Mesenchymal stem cell (in vitro differentiated cells and primary cell): ENCODE data around the gene CPD.
A peak's percentile ranks its signal among the peaks of the same experiment; 100 is the strongest.
"Not testable (repeated sequence)": the region's sequence is repeated elsewhere in the genome, so short reads cannot be mapped to it uniquely, and the experiment has no call there.

Experiments used
- DNase-seq: peaks from one replicate; pipeline ENCODE4 v3.0.0-alpha.2; 2013
- H2AFZ ChIP-seq: one replicate; pipeline ENCODE4 v1.6.1; 2013; ENCODE audit warnings: low read depth, mild to moderate bottlenecking, control low read depth, inconsistent platforms, low read length, moderate library complexity
- H2AK5ac ChIP-seq: 2 replicates; pipeline ENCODE4 v1.6.1; 2013; ENCODE audit warnings: low read length, moderate library complexity, mild to moderate bottlenecking, inconsistent platforms; ENCODE audit not compliant: severe bottlenecking
- H2BK120ac ChIP-seq: one replicate; pipeline ENCODE4 v1.6.1; 2013; ENCODE audit warnings: low read depth, mild to moderate bottlenecking, inconsistent platforms, low read length, moderate library complexity
- H2BK12ac ChIP-seq, 2 experiments: one replicate each; pipeline ENCODE4 v1.6.1; 2013; ENCODE audit warnings: inconsistent platforms in 2 of 2, low read length in 2 of 2, mild to moderate bottlenecking in 2 of 2, moderate library complexity in 2 of 2, control low read depth in 1 of 2
- H2BK15ac ChIP-seq: one replicate; pipeline ENCODE4 v1.6.1; 2013; ENCODE audit warnings: mild to moderate bottlenecking, low read depth, inconsistent platforms; ENCODE audit not compliant: poor library complexity, severe bottlenecking
- H2BK5ac ChIP-seq: 2 replicates; pipeline ENCODE4 v1.6.1; 2013; ENCODE audit warnings: low read depth, mild to moderate bottlenecking, low read length, control low read depth, inconsistent platforms; ENCODE audit not compliant: poor library complexity, severe bottlenecking
- H3K14ac ChIP-seq, 2 experiments: one replicate each; pipeline ENCODE4 v1.6.1; 2013; ENCODE audit warnings: inconsistent platforms in 2 of 2, low read length in 2 of 2, control low read depth in 1 of 2, mild to moderate bottlenecking in 1 of 2, moderate library complexity in 1 of 2
- H3K18ac ChIP-seq, 2 experiments: one replicate each; pipeline ENCODE4 v1.6.1; 2013; ENCODE audit warnings: inconsistent platforms in 2 of 2, low read length in 2 of 2, control low read depth in 1 of 2, low read depth in 1 of 2, mild to moderate bottlenecking in 1 of 2
- H3K23ac ChIP-seq, 2 experiments: one replicate each; pipeline ENCODE4 v1.6.1; 2013; ENCODE audit warnings: inconsistent platforms in 2 of 2, low read length in 2 of 2, mild to moderate bottlenecking in 2 of 2, moderate library complexity in 2 of 2, control low read depth in 1 of 2
- H3K27ac ChIP-seq: 2 replicates; pipeline ENCODE4 v1.5.1; 2013; ENCODE audit warnings: mild to moderate bottlenecking, moderate library complexity, low read length, control low read depth, inconsistent platforms; ENCODE audit not compliant: poor library complexity, severe bottlenecking
- H3K27me3 ChIP-seq, 2 experiments: 2 replicates each; pipeline versions ENCODE4 v1.6.1 to v1.7.0; 2013; ENCODE audit warnings: low read length in 2 of 2, mild to moderate bottlenecking in 2 of 2, moderate library complexity in 2 of 2, control low read depth in 1 of 2, inconsistent platforms in 1 of 2; ENCODE audit not compliant: control insufficient read depth in 1 of 2, insufficient read depth in 1 of 2
- H3K36me3 ChIP-seq, 2 experiments: 2 replicates each; pipeline versions ENCODE4 v1.6.1 to v1.7.0; 2013; ENCODE audit warnings: low read length in 2 of 2, control low read depth in 1 of 2, inconsistent platforms in 1 of 2, low read depth in 1 of 2, mild to moderate bottlenecking in 1 of 2; ENCODE audit not compliant: insufficient read depth in 2 of 2, control insufficient read depth in 1 of 2
- H3K4ac ChIP-seq, 2 experiments: one replicate each; pipeline ENCODE4 v1.6.1; 2013; ENCODE audit warnings: inconsistent platforms in 2 of 2, low read length in 2 of 2, mild to moderate bottlenecking in 2 of 2, moderate library complexity in 2 of 2, control low read depth in 1 of 2, low read depth in 1 of 2
- H3K4me1 ChIP-seq: 2 replicates; pipeline ENCODE4 v1.6.1; 2013; ENCODE audit warnings: low read depth, low read length, control low read depth; ENCODE audit not compliant: control insufficient read depth, insufficient read depth
- H3K4me2 ChIP-seq: 2 replicates; pipeline ENCODE4 v1.6.1; 2013; ENCODE audit warnings: low read length, mild to moderate bottlenecking, inconsistent platforms; ENCODE audit not compliant: poor library complexity, severe bottlenecking
- H3K4me3 ChIP-seq, 2 experiments: 2 replicates each; pipeline versions ENCODE4 v1.5.1 to v1.7.0; 2013; ENCODE audit warnings: low read length in 2 of 2, mild to moderate bottlenecking in 2 of 2, control low read depth in 1 of 2, low read depth in 1 of 2; ENCODE audit not compliant: insufficient read depth in 1 of 2
- H3K79me1 ChIP-seq: replicated peaks from 2 replicates; pipeline ENCODE4 v1.6.1; 2013; ENCODE audit warnings: mild to moderate bottlenecking, control low read depth, low read length, inconsistent platforms; ENCODE audit not compliant: poor library complexity, severe bottlenecking
- H3K9ac ChIP-seq: 2 replicates; pipeline ENCODE4 v1.7.0; 2013; ENCODE audit warnings: mild to moderate bottlenecking, low read length, moderate library complexity
- H3K9me3 ChIP-seq: 2 replicates; pipeline ENCODE4 v1.7.0; 2013; ENCODE audit warnings: mild to moderate bottlenecking, low read length; ENCODE audit not compliant: control insufficient read depth
- H4K8ac ChIP-seq: one replicate; pipeline ENCODE4 v1.6.1; 2013; ENCODE audit warnings: inconsistent platforms, mild to moderate bottlenecking, low read length, moderate library complexity
- H4K91ac ChIP-seq: one replicate; pipeline ENCODE4 v1.6.1; 2013; ENCODE audit warnings: mild to moderate bottlenecking, low read length, inconsistent platforms
- WGBS: methylation state at CpG from one replicate; pipeline ENCODE4 v1.1.7; 2013; ENCODE audit warnings: mixed read lengths; 5-methylcytosine and 5-hydroxymethylcytosine counted together

The CPD gene

DNA sequence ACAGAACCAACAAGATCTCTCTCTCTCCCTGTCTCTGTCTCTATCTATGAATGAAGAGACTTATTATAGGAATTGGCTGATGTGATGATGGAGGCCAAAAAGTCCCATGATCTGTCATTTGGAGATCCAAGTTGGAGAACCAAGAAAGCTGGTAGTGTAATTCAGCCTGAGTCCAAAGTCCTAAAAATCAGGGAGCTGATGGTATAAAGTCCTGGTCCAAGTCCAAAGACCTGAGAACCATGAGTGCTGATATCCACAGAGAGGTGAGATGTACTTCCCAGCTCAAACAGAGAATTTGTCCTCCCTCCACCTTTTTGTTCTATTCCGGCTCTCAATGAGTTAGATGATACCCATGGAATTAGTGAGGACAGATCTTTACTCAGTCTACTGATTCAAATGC lies 29.5 kb upstream of the CPD start:
- H2AFZ ChIP-seq: no peak overlapping the region
- H3K36me3 ChIP-seq: no peaks in the 10 kb centered on the region
- H2BK15ac ChIP-seq: no peak overlapping the region
- no peak overlapping the region for H3K27ac ChIP-seq
- peaks cover 7% of the 10 kb centered on the region for H3K4me1 ChIP-seq
- H4K91ac ChIP-seq: no peak overlapping the region
- H2BK120ac ChIP-seq: no peak overlapping the region
- no peak overlapping the region for H2AK5ac ChIP-seq
- no peak overlapping the region for H3K4ac ChIP-seq
- no peak overlapping the region for H2BK5ac ChIP-seq
- H3K4me3 ChIP-seq: no peak overlapping the region
- H3K14ac ChIP-seq: no peak overlapping the region
- H2BK12ac ChIP-seq: no peak overlapping the region
- no peak overlapping the region for H3K23ac ChIP-seq
- peaks cover 2% of the 10 kb centered on the region for H3K9me3 ChIP-seq
- DNase-seq: no peak
- no peak overlapping the region for H3K9ac ChIP-seq
- H3K18ac ChIP-seq: no peak overlapping the region
- no peaks in the 10 kb centered on the region for H3K27me3 ChIP-seq
- H3K4me2 ChIP-seq: no peak overlapping the region
- no peaks in the 10 kb centered on the region for H3K79me1 ChIP-seq
- WGBS: 92% methylated on average over 1 of the region's 1 CpG
- no peak overlapping the region for H4K8ac ChIP-seq

DNA sequence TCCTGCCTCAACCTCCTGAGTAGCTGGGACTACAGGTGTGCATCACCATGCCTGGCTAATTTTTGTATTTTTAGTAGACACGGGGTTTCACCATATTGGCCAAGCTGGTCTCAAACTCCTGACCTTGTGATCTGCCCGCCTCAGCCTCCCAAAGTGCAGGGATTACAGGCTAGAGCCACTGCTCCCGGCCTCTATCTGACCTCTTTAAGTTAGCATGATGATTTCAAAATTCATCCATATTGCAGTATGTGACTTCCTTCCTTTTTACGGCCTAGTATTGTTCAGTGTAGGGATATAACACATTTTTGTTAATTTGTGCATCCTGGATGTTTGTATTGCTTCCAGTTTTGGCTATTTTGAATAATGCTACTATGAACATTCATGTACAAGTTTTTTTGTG lies 27.5 kb upstream of the CPD start:
- not testable (repeated sequence) for H3K4me1 ChIP-seq, H3K4ac ChIP-seq, H3K79me1 ChIP-seq, H3K18ac ChIP-seq, H4K8ac ChIP-seq, H3K14ac ChIP-seq, H3K36me3 ChIP-seq, H2BK12ac ChIP-seq, H3K9me3 ChIP-seq, H2AK5ac ChIP-seq, H3K4me3 ChIP-seq, H2BK5ac ChIP-seq, H3K9ac ChIP-seq, H2BK120ac ChIP-seq, H3K23ac ChIP-seq, H3K4me2 ChIP-seq, DNase-seq, H3K27ac ChIP-seq, H3K27me3 ChIP-seq, H2AFZ ChIP-seq, H4K91ac ChIP-seq, H2BK15ac ChIP-seq
- 95% methylated on average over 4 of the region's 4 CpGs for WGBS

GRCh38 chr17:30351735-30352134 lies 27.0 kb upstream of the CPD start:
- Histone ChIP-seq H3K27me3 (no peaks in the 10 kb centered on the region), H3K4me3 (no peak overlapping the region), H3K14ac (no peak overlapping the region), H3K79me1 (no peaks in the 10 kb centered on the region), H3K27ac (no peak overlapping the region), H3K23ac (no peak overlapping the region), H2BK120ac (no peak overlapping the region), H4K8ac (no peak overlapping the region), H3K4ac (no peak overlapping the region), H3K9me3 (peaks cover 2% of the 10 kb centered on the region), H2AK5ac (no peak overlapping the region), H4K91ac (no peak overlapping the region), H3K4me2 (no peak overlapping the region), H3K4me1 (peaks cover 3% of the 10 kb centered on the region), H2AFZ (no peak overlapping the region), H2BK5ac (no peak overlapping the region), H2BK12ac (no peak overlapping the region), H2BK15ac (no peak overlapping the region), H3K9ac (no peak overlapping the region), H3K36me3 (no peaks in the 10 kb centered on the region), H3K18ac (no peak overlapping the region)
- no peak for DNase-seq
- WGBS: 100% methylated on average over 2 of the region's 2 CpGs

- Histone ChIP-seq H3K4me1 (peaks cover 3% of the 10 kb centered on the region), H3K23ac (no peak overlapping the region), H4K91ac (no peak overlapping the region), H3K4ac (no peak overlapping the region), H2BK15ac (no peak overlapping the region), H3K36me3 (no peaks in the 10 kb centered on the region), H2BK120ac (no peak overlapping the region), H2BK5ac (no peak overlapping the region), H3K4me2 (no peak overlapping the region), H3K14ac (no peak overlapping the region), H3K9ac (no peak overlapping the region), H2AK5ac (no peak overlapping the region), H3K9me3 (peaks cover 2% of the 10 kb centered on the region), H2AFZ (no peak overlapping the region), H2BK12ac (no peak overlapping the region), H3K79me1 (no peaks in the 10 kb centered on the region), H3K4me3 (no peak overlapping the region), H4K8ac (no peak overlapping the region), H3K18ac (peak overlapping the region in 1 of 2 experiments; percentile 21), H3K27me3 (no peaks in the 10 kb centered on the region), H3K27ac (no peak overlapping the region)
- WGBS: 73% methylated on average over 2 of the region's 2 CpGs
- no peak for DNase-seq
These were observed 26.4 kb upstream of the CPD start for GRCh38 chr17:30352240-30352814.
